ENCODE data around the gene SLC35A1. TPM values are rescaled to one million over a fixed set of nuclear protein-coding genes. Genes with fewer than 3 reads are reported as not detected.

SLC35A1 gene
- total RNA-seq, 4 donors from 2014 or later = 19.1 to 25.9 (median 24.2) TPM

DNA sequence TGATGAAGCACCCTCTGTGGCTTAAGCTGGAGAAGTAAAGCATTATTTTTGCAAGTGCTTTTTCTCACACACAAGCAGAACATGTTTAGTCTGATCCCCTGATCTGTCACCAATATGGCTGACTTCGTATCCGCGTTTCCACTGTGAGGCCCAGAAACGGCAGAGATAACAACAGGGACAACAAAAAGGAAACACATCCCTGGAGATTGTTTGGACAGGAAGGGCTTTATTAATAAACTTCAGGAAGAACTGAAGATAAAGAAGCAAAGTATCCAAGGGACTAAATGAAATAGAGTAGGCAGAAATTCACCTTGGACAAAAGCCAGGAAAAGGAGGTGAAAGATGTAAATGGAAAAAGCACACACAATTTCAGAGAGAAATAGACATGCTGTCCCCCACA lies 67.8 kb downstream of the SLC35A1 start:
- WGBS = 87% methylated on average over 4 of the region's 4 CpGs
- no peak overlapping the region for H3K4me3 ChIP-seq
- no peaks in the 10 kb centered on the region for H3K9me3 ChIP-seq
- TF ChIP-seq POLR2A (IDR thresholded peaks at IDR 0.05) (no peak), EP300 (IDR thresholded peaks at IDR 0.05) (no peak), POLR2AphosphoS5 (IDR thresholded peaks at IDR 0.05) (no peak)
- TF ChIP-seq, protein P1, sequence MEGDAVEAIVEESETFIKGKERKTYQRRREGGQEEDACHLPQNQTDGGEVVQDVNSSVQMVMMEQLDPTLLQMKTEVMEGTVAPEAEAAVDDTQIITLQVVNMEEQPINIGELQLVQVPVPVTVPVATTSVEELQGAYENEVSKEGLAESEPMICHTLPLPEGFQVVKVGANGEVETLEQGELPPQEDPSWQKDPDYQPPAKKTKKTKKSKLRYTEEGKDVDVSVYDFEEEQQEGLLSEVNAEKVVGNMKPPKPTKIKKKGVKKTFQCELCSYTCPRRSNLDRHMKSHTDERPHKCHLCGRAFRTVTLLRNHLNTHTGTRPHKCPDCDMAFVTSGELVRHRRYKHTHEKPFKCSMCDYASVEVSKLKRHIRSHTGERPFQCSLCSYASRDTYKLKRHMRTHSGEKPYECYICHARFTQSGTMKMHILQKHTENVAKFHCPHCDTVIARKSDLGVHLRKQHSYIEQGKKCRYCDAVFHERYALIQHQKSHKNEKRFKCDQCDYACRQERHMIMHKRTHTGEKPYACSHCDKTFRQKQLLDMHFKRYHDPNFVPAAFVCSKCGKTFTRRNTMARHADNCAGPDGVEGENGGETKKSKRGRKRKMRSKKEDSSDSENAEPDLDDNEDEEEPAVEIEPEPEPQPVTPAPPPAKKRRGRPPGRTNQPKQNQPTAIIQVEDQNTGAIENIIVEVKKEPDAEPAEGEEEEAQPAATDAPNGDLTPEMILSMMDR (IDR thresholded peaks at IDR 0.05) = no peak
- no peaks in the 10 kb centered on the region for H3K4me1 ChIP-seq
- no peaks in the 10 kb centered on the region for H3K27me3 ChIP-seq
- no peak overlapping the region for H3K27ac ChIP-seq
- peaks cover 57% of the 10 kb centered on the region for H3K36me3 ChIP-seq
- no peak for DNase-seq (ENCODE audit: low spot score in 2 of 2)

GRCh38 chr6:87541041-87541440 lies 68.3 kb downstream of the SLC35A1 start:
- Histone ChIP-seq H3K27me3 (no peaks in the 10 kb centered on the region), H3K4me3 (no peak overlapping the region), H3K36me3 (peaks cover 57% of the 10 kb centered on the region), H3K4me1 (no peaks in the 10 kb centered on the region), H3K9me3 (no peaks in the 10 kb centered on the region), H3K27ac (no peak overlapping the region)
- no peak for DNase-seq (ENCODE audit: low spot score in 2 of 2)
- TF ChIP-seq EP300 (IDR thresholded peaks at IDR 0.05) (no peak), POLR2AphosphoS5 (IDR thresholded peaks at IDR 0.05) (no peak), POLR2A (IDR thresholded peaks at IDR 0.05) (no peak)
- TF ChIP-seq, protein P1 (IDR thresholded peaks at IDR 0.05) = no peak
- WGBS = 98% methylated on average over 1 of the region's 1 CpG

DNA sequence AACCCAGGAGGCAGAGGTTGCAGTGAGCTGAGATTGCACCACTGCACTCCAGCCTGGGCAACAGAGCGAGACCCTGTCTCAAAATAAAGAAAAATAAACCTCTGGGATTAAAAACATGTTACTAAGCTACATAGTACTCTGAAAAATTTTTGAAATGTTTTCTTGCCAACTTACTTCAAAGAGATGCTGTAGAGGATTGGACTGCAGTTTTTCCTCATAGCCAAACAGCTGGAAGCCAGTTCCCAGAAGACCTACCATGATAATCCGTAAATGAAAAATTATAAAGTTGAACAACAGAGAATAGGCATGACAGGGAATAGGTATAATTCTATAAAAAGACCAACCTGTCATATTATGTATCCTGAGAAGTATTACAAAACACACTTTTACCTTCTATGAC lies 69.0 kb downstream of the SLC35A1 start:
- H3K27me3 ChIP-seq = no peaks in the 10 kb centered on the region
- peaks cover 57% of the 10 kb centered on the region for H3K36me3 ChIP-seq
- DNase-seq (ENCODE audit: low spot score in 2 of 2) = no peak
- no peak overlapping the region for H3K4me3 ChIP-seq
- H3K27ac ChIP-seq = no peak overlapping the region
- TF ChIP-seq, protein P1 (IDR thresholded peaks at IDR 0.05) = no peak
- TF ChIP-seq POLR2A (IDR thresholded peaks at IDR 0.05) (no peak), EP300 (IDR thresholded peaks at IDR 0.05) (no peak), POLR2AphosphoS5 (IDR thresholded peaks at IDR 0.05) (no peak)
- WGBS = 80% methylated on average over 2 of the region's 2 CpGs
- H3K9me3 ChIP-seq = no peaks in the 10 kb centered on the region
- no peaks in the 10 kb centered on the region for H3K4me1 ChIP-seq

GRCh38 chr6:87543696-87544473 lies 71.1 kb downstream of the SLC35A1 start:
- peaks cover 65% of the 10 kb centered on the region for H3K36me3 ChIP-seq

DNA sequence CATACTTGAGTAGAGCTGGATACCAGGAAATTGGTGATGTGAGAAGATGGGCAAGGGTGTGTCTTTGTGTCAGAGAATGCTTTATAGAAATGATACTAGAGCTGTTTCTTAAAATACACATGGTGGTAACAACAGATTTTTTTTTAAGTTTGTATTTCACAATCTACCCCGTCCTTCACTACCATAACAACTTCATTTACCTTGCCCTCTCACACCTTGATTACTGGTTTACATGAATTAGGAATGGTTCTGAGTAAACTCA lies 71.6 kb downstream of the SLC35A1 start:
- Histone ChIP-seq H3K4me3 (no peak overlapping the region), H3K36me3 (peaks cover 64% of the 10 kb centered on the region), H3K27ac (no peak overlapping the region), H3K9me3 (no peaks in the 10 kb centered on the region), H3K27me3 (no peaks in the 10 kb centered on the region), H3K4me1 (no peaks in the 10 kb centered on the region)
- no peak for TF ChIP-seq POLR2A (IDR thresholded peaks at IDR 0.05)
- no peak for TF ChIP-seq EP300 (IDR thresholded peaks at IDR 0.05)
- TF ChIP-seq, protein P1 (IDR thresholded peaks at IDR 0.05) = no peak
- no peak for TF ChIP-seq POLR2AphosphoS5 (IDR thresholded peaks at IDR 0.05)
- DNase-seq (ENCODE audit: low spot score in 2 of 2) = no peak
- WGBS = 83% methylated on average over 1 of the region's 1 CpG

More at GRCh38 chr6:87543696-87544473, 71.1 kb downstream of the SLC35A1 start:
- Histone ChIP-seq H3K9me3 (no peaks in the 10 kb centered on the region), H3K27ac (no peak overlapping the region), H3K27me3 (no peaks in the 10 kb centered on the region), H3K4me3 (no peak overlapping the region), H3K4me1 (no peaks in the 10 kb centered on the region)
- 85% methylated on average over 4 of the region's 4 CpGs for WGBS
- TF ChIP-seq, protein P1 (IDR thresholded peaks at IDR 0.05) = no peak
- no peak for TF ChIP-seq EP300 (IDR thresholded peaks at IDR 0.05)
- no peak for TF ChIP-seq POLR2A (IDR thresholded peaks at IDR 0.05)
- no peak for DNase-seq (ENCODE audit: low spot score in 2 of 2)
